Ascending aorta (tissue), 2 donors: ENCODE measurements around the gene TMEM175. TPM values are rescaled to one million over a fixed set of nuclear protein-coding genes. Genes with fewer than 3 reads are reported as not detected.

ENCODE experiments used
- DNase-seq, 2 donors: peaks; one replicate each; pipeline ENCODE4 v3.0.0-alpha.2; 2019; ENCODE audit warnings: low spot score in 2 of 2
- H3K27ac ChIP-seq, 2 donors: fragments of 200-600 bp; sonication (generic); one replicate each; pipeline ENCODE4 v1.5.1; 2016 to 2017; ENCODE audit warnings: mild to moderate bottlenecking in 1 of 2
- H3K27me3 ChIP-seq: fragments of 200-600 bp; sonication (generic); one replicate; pipeline ENCODE4 v1.5.1; 2017
- H3K36me3 ChIP-seq, 2 donors: fragments of 200-600 bp; sonication (generic); one replicate each; pipeline ENCODE4 v1.5.1; 2016
- H3K4me1 ChIP-seq, 2 donors: fragments of 200-600 bp; sonication (generic); one replicate each; pipeline ENCODE4 v1.5.1; 2016 to 2017; ENCODE audit warnings: mild to moderate bottlenecking in 1 of 2
- H3K4me3 ChIP-seq, 2 donors: fragments of 200-600 bp; sonication (generic); one replicate each; pipeline ENCODE4 v1.5.1; 2016 to 2017; ENCODE audit warnings: mild to moderate bottlenecking in 1 of 2
- H3K9me3 ChIP-seq, 2 donors: fragments of 200-600 bp; sonication (generic); one replicate each; pipeline ENCODE4 v1.5.1; 2016
- CTCF ChIP-seq, 3 experiments: fragments of 200-600 bp in 2 of 3; fragments of 450-650 bp in 1 of 3; sonication (generic) in 2 of 3; IDR thresholded peaks; one replicate each; pipeline ENCODE4 v1.5.1; 2016 to 2019; ENCODE audit warnings: antibody characterized with exemption in 3 of 3, mild to moderate bottlenecking in 1 of 3, moderate library complexity in 1 of 3
- intact Hi-C: fragments of 100-400 bp; cut with DNase I; formaldehyde crosslinking; loops from one replicate; pipeline ENCODE4 v1.15.1; 2023
- total RNA-seq: library from RNA; depleted of rRNA; stranded (reverse); fragments of >200 nt; gene quantifications from one replicate; pipeline ENCODE4 v1.1.0, GENCODE V29; 2016

Gene TMEM175
- total RNA-seq, 1 donor from 2014 or later = 41.2 TPM

- no peak for TF ChIP-seq CTCF (IDR thresholded peaks at IDR 0.05)
- H3K4me3 ChIP-seq = no peak overlapping the region
- H3K4me1 ChIP-seq = no peaks in the 10 kb centered on the region
- no peaks in the 10 kb centered on the region for H3K9me3 ChIP-seq
- no peak for DNase-seq
- H3K36me3 ChIP-seq = peaks cover 38 to 73% of the 10 kb centered on the region in 2 donors
- intact Hi-C loops = no loop called here
- H3K27ac ChIP-seq = no peak overlapping the region
- no peaks in the 10 kb centered on the region for H3K27me3 ChIP-seq
Observed at GRCh38 chr4:899556-899906, 32.7 kb upstream of the TMEM175 start.

- H3K27me3 ChIP-seq = no peaks in the 10 kb centered on the region
- intact Hi-C loops = no loop called here
- H3K27ac ChIP-seq = no peak overlapping the region
Observed at GRCh38 chr4:900073-900472, 32.2 kb upstream of the TMEM175 start.

GRCh38 chr4:900721-901120 is 31.5 kb upstream of the TMEM175 start:
- DNase-seq = no peak
- no peaks in the 10 kb centered on the region for H3K4me1 ChIP-seq
- no peak overlapping the region for H3K27ac ChIP-seq
- no peak overlapping the region for H3K4me3 ChIP-seq
- peaks cover 37 to 67% of the 10 kb centered on the region in 2 donors for H3K36me3 ChIP-seq
- H3K9me3 ChIP-seq = no peaks in the 10 kb centered on the region
- H3K27me3 ChIP-seq = no peaks in the 10 kb centered on the region
- intact Hi-C loops = no loop called here
- no peak for TF ChIP-seq CTCF (IDR thresholded peaks at IDR 0.05)

More at GRCh38 chr4:900073-900472, 32.2 kb upstream of the TMEM175 start:
- no peak for TF ChIP-seq CTCF (IDR thresholded peaks at IDR 0.05)
- Histone ChIP-seq H3K9me3 (no peaks in the 10 kb centered on the region), H3K4me3 (no peak overlapping the region), H3K4me1 (no peaks in the 10 kb centered on the region), H3K36me3 (peaks cover 40 to 70% of the 10 kb centered on the region in 2 donors)
- no peak for DNase-seq

GRCh38 chr4:901192-901910 is 30.9 kb upstream of the TMEM175 start:
- peaks cover 31 to 68% of the 10 kb centered on the region in 2 donors for H3K36me3 ChIP-seq
- DNase-seq = no peak
- H3K9me3 ChIP-seq = no peaks in the 10 kb centered on the region
- H3K27ac ChIP-seq = no peak overlapping the region
- H3K4me3 ChIP-seq = no peak overlapping the region
- intact Hi-C loops = no loop called here
- H3K27me3 ChIP-seq = no peaks in the 10 kb centered on the region
- no peak for TF ChIP-seq CTCF (IDR thresholded peaks at IDR 0.05)
- H3K4me1 ChIP-seq = no peaks in the 10 kb centered on the region

GRCh38 chr4:903066-904046 is 28.9 kb upstream of the TMEM175 start:
- no peaks in the 10 kb centered on the region for H3K27me3 ChIP-seq
- H3K36me3 ChIP-seq = peaks cover 14 to 52% of the 10 kb centered on the region in 2 donors
- no peaks in the 10 kb centered on the region for H3K9me3 ChIP-seq
- no peak overlapping the region for H3K27ac ChIP-seq
- intact Hi-C loops = no loop called here
- no peak overlapping the region for H3K4me3 ChIP-seq
- DNase-seq = no peak
- H3K4me1 ChIP-seq = no peaks in the 10 kb centered on the region
- no peak for TF ChIP-seq CTCF (IDR thresholded peaks at IDR 0.05)
